HepG2 (cell line): ENCODE measurements around the gene SLX9. TPM values are rescaled to one million over a fixed set of nuclear protein-coding genes. Genes with fewer than 3 reads are reported as not detected.

ENCODE experiments used
- ATAC-seq: fragments of 200-7000 bp; cut with Tn5 transposase; 3 replicates; pipeline ENCODE4 v1.9.1; 2020; ENCODE audit warnings: mild to moderate bottlenecking, moderate library complexity
- BruUV-seq: library from RNA; stranded (reverse); fragments of 400-500 nt; replicated peaks from 2 replicates; lab custom pipeline; 2021; lab: Mats Ljungman, UMichigan
- CTCF ChIA-PET: fragments of 300-600 bp; formaldehyde crosslinking; extraction: SDS; loops from one replicate; lab custom pipeline; 2021; ENCODE audit warnings: low total read pairs, inconsistent platforms, low intra/inter-chr PET ratio; lab: Yijun Ruan, JAX
- POLR2A ChIA-PET: fragments of 350-600 bp; sonication (Branson Sonifier 250); formaldehyde crosslinking; loops from one replicate; lab custom pipeline; 2020; ENCODE audit warnings: antibody characterized with exemption, inconsistent platforms; lab: Yijun Ruan, JAX
- DNase-seq: peaks from one replicate; pipeline ENCODE4 v3.0.0-alpha.2; 2015; ENCODE audit warnings: low spot score
- FAIRE-seq: peaks from 3 replicates; lab custom pipeline; 2011; peaks lifted over from hg19 to GRCh38; lab: Jason Lieb, UNC
- H2AFZ ChIP-seq: one replicate; pipeline ENCODE4 v1.6.1; 2011; ENCODE audit warnings: low read length, inconsistent platforms
- H3K27ac ChIP-seq: fragments of 300-600 bp; 3 replicates; pipeline ENCODE4 v1.8.0; 2011; ENCODE audit warnings: mixed run types, mild to moderate bottlenecking, mixed read lengths, low read length, inconsistent platforms; ENCODE audit not compliant: insufficient read depth; ENCODE audit errors: extremely low read length
- H3K27me3 ChIP-seq, 2 experiments: fragments of 200-600 bp in 1 of 2; 2 replicates in 1 of 2; 3 replicates in 1 of 2; pipeline versions ENCODE4 v1.6.0 to v1.8.0; 2011; ENCODE audit warnings: low read length in 2 of 2, mild to moderate bottlenecking in 2 of 2, moderate library complexity in 2 of 2, inconsistent platforms in 1 of 2; ENCODE audit not compliant: insufficient read depth in 2 of 2, control insufficient read depth in 1 of 2
- H3K36me3 ChIP-seq, 2 experiments: fragments of 200-600 bp in 1 of 2; replicated peaks in 1 of 2; 2 replicates in 1 of 2; 3 replicates in 1 of 2; pipeline versions ENCODE4 v1.5.1 to v1.8.0; 2011; ENCODE audit warnings: low read length in 2 of 2, inconsistent platforms in 1 of 2; ENCODE audit not compliant: insufficient read depth in 2 of 2, control insufficient read depth in 1 of 2
- H3K4me1 ChIP-seq: 2 replicates; pipeline ENCODE4 v1.5.1; 2012; ENCODE audit warnings: low read length, inconsistent platforms; ENCODE audit not compliant: insufficient read depth
- H3K4me2 ChIP-seq: 2 replicates; pipeline ENCODE4 v1.6.0; 2011; ENCODE audit warnings: low read depth, low read length, inconsistent platforms
- H3K4me3 ChIP-seq, 3 experiments: fragments of 200-600 bp in 1 of 3; sonication (generic), shearing (Covaris generic) in 1 of 3; replicated peaks in 1 of 3; 2 replicates each; pipeline ENCODE4 v1.5.1; 2011 to 2016; ENCODE audit warnings: low read length in 3 of 3, inconsistent platforms in 2 of 3, low read depth in 2 of 3, mild to moderate bottlenecking in 2 of 3, control low read depth in 1 of 3, mixed read lengths in 1 of 3; ENCODE audit not compliant: insufficient read depth in 1 of 3
- H3K79me2 ChIP-seq: one replicate; pipeline ENCODE4 v1.6.1; 2011; ENCODE audit warnings: low read length, inconsistent platforms; ENCODE audit not compliant: insufficient read depth
- H3K9ac ChIP-seq: 2 replicates; pipeline ENCODE4 v1.6.0; 2011; ENCODE audit warnings: mild to moderate bottlenecking, low read depth, low read length, inconsistent platforms; ENCODE audit not compliant: insufficient read depth
- H3K9me3 ChIP-seq: 2 replicates; pipeline ENCODE4 v1.5.1; 2012; ENCODE audit warnings: mild to moderate bottlenecking, low read length
- H4K20me1 ChIP-seq: 2 replicates; pipeline ENCODE4 v1.6.0; 2011; ENCODE audit warnings: inconsistent platforms, mild to moderate bottlenecking, low read length, moderate library complexity; ENCODE audit not compliant: insufficient read depth
- CENPT ChIP-seq: sonication (generic); formaldehyde crosslinking; IDR thresholded peaks from 2 replicates; pipeline ENCODE4 v1.8.0; 2022; ENCODE audit warnings: low read depth, mild to moderate bottlenecking, moderate library complexity, missing genetic modification reagents
- FOXO1 ChIP-seq: sonication (generic); formaldehyde crosslinking; IDR thresholded peaks from 2 replicates; pipeline ENCODE4 v1.4.0; 2020; ENCODE audit warnings: missing genetic modification reagents
- ZFX ChIP-seq: sonication (generic); formaldehyde crosslinking; IDR thresholded peaks from 2 replicates; pipeline ENCODE4 v1.4.0; 2020; ENCODE audit warnings: mild to moderate bottlenecking, low read depth, missing genetic modification reagents, moderate library complexity
- ZNF468 ChIP-seq: sonication (generic); formaldehyde crosslinking; IDR thresholded peaks from 2 replicates; pipeline ENCODE4 v1.8.0; 2022; ENCODE audit warnings: mild to moderate bottlenecking, moderate library complexity, missing genetic modification reagents
- ZNF501 ChIP-seq: sonication (generic); formaldehyde crosslinking; IDR thresholded peaks from 2 replicates; pipeline ENCODE4 v1.5.1; 2020; ENCODE audit warnings: mild to moderate bottlenecking, moderate library complexity, missing genetic modification reagents
- WGBS: methylation state at CpG from one replicate; pipeline ENCODE4 v1.1.6; 2017; ENCODE audit warnings: low lambda C conversion rate; 5-methylcytosine and 5-hydroxymethylcytosine counted together
- in situ Hi-C: cut with HindIII; loops from 2 replicates; pipeline ENCODE4 v1.10.0; 2017; ENCODE audit warnings: low pct_unique_long_range_greater_than_20kb; ENCODE audit not compliant: extremely low pct_ligation_motif_present
- intact Hi-C: fragments of 100-400 bp; cut with micrococcal nuclease; formaldehyde crosslinking; loops from one replicate; pipeline ENCODE4 v1.10.0; 2022; ENCODE audit not compliant: unreplicated experiment
- polyA plus RNA-seq, 8 experiments: library from polyadenylated mRNA; depleted of rRNA in 3 of 8; stranded (reverse) in 7 of 8; unstranded in 1 of 8; fragments of >200 nt; fragmentation: Illumina TruSeq in 4 of 8; extraction: Trizol in 4 of 8; gene quantifications; 2 replicates each; pipeline versions ENCODE4 v1.2.1 to v1.2.3, GENCODE V29; 2011 to 2016; ENCODE audit warnings: low read depth in 4 of 8, missing spikeins in 1 of 8, mixed read lengths in 1 of 8; ENCODE audit not compliant: insufficient read depth in 1 of 8
- total RNA-seq, 5 experiments: library from RNA; depleted of rRNA; stranded (reverse); fragments of >200 nt; fragmentation: Illumina TruSeq; extraction: Trizol; gene quantifications; 2 replicates each; pipeline ENCODE4 v1.2.3, GENCODE V29; 2016; ENCODE audit warnings: low read depth in 1 of 5

The SLX9 gene
- total and polyA plus RNA-seq, 2 of the 13 experiments (the other 11 are each of a cell fraction or from before 2014, with no cell fraction given): 21.0 to 47.1 TPM

DNA sequence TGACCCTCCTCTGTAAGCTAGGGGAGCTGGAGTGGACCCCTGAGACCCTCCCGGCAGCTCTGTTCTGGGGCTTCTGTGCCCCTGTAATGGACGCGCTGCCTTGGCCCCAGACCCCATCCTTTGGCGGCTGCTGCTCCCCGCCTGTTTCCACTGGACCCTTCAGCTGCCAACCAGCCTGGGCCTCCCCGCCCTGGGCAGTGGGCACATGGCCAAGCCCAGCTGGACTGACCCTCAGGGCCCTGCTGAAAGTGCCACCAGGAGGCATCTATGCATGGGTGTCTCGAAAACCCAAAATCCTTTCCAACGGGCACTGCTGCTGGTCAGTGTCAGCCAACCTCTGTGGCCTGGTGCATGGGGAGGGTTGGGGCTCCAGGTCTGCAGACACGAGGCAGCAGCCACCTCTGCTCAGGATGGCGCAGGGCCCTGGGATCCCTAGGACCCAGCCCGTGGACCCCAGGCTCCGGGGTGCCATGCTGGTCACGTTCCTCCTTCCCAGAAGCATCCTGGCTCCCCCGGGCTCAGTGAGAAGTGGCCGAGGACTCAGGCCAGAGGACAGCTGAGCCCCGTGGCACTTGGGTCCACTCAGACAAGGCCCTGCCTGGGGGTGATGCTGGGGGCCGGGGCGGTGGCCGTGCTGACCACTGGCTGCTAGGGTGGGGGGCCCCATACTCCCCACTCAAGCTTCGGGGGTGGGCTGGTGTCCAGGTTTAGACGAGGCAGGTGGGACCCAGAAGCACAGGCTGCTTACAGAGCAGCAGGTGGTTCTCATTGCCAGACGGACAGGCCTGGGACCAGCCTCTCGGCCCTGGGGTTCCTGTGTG, 46.9 kb downstream of the SLX9 start:
- no peak overlapping the region for H3K27ac ChIP-seq
- no peaks in the 10 kb centered on the region for H3K36me3 ChIP-seq
- whole genome bisulfite sequencing: 64% methylated on average over 10 of the region's 23 CpGs
- no peak for ATAC-seq
- no peaks in the 10 kb centered on the region for H3K79me2 ChIP-seq
- no peak overlapping the region; the same call in 1 of the 2 replicates for H3K4me2 ChIP-seq
- CTCF ChIA-PET: no interaction called here
- in situ Hi-C loops (no loop called here), intact Hi-C loops (no loop called here)
- peaks cover 10 to 44% of the 10 kb centered on the region in 2 experiments for H3K27me3 ChIP-seq
- H3K9ac ChIP-seq: no peak overlapping the region
- H3K4me3 ChIP-seq: peak overlapping the region in 1 of 3 experiments; percentile 37; a peak in 1 of 6 replicates
- H2AFZ ChIP-seq: no peak overlapping the region
- no peak for FAIRE-seq
- no peak for DNase-seq
- no peaks in the 10 kb centered on the region for H3K9me3 ChIP-seq
- peaks cover 75% of the 10 kb centered on the region for H3K4me1 ChIP-seq
- H4K20me1 ChIP-seq: no peaks in the 10 kb centered on the region
- TF ChIP-seq ZFX (CRISPR knock-in tag) (0 out of 2 replicates have a peak, but pooled peaks have one; percentile 24), ZNF468 (CRISPR knock-in tag) (no peak), ZNF501 (CRISPR knock-in tag) (no peak)
- BruUV-seq: no TSS peak
- POLR2A ChIA-PET: interaction anchor here (6.2 kb wide), 1 partner anchor 27 kb away, joined by 141 read pairs; no protein-coding TSS in a partner anchor

DNA sequence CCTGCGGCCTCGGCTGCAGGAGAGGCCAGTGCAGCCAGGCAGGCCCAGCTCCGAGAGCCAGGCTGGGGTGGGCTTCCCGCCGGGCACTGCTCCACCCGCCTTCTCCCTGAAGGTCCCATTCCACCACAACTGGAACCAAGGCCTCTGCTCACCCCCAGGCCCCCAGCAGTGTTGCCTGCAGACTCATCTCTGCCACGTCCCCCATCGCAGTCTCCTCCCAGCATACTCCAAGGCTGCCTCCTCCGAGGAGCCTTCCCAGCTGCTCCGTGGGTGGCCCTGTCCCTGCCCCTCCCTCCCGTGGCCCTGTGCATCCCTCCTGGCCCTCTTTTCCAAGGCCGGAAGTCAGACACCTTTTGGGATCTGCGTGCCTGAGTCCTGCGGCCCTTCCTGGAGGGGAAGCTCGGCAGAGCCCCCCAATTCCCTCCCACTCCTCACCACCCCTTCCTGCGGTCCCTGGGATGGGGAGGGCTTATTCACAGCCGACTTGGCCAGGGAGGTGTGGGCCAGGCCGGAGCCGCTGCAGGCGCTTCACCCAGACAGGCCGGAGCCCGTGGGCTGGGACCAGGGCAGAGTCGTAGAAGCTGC, 47.6 kb downstream of the SLX9 start:
- DNase-seq (no peak), ATAC-seq (no peak), FAIRE-seq (no peak)
- ChIA-PET POLR2A (interaction anchor here (6.2 kb wide), 1 partner anchor 26 kb away, joined by 141 read pairs; no protein-coding TSS in a partner anchor), CTCF (no interaction called here)
- Histone ChIP-seq H3K27me3 (peaks cover 10 to 51% of the 10 kb centered on the region in 2 experiments), H3K4me3 (peak overlapping the region in 1 of 3 experiments; percentile 37; a peak in 1 of 6 replicates), H3K27ac (no peak overlapping the region), H3K4me2 (no peak overlapping the region), H2AFZ (no peak overlapping the region), H4K20me1 (no peaks in the 10 kb centered on the region), H3K4me1 (peaks cover 79% of the 10 kb centered on the region), H3K79me2 (no peaks in the 10 kb centered on the region), H3K9ac (no peak overlapping the region), H3K9me3 (no peaks in the 10 kb centered on the region), H3K36me3 (no peaks in the 10 kb centered on the region)
- BruUV-seq: no TSS peak
- in situ Hi-C loops (no loop called here), intact Hi-C loops (no loop called here)
- TF ChIP-seq CENPT (CRISPR knock-in tag) (0 out of 2 replicates have a peak, but pooled peaks have one; percentile 54), FOXO1 (no peak), ZFX (CRISPR knock-in tag) (peak; percentile 32; the same call in 1 of the 2 replicates)
- WGBS: 42% methylated on average over 11 of the region's 23 CpGs
